ENCODE measurements around the gene USH2A.

USH2A gene

DNA sequence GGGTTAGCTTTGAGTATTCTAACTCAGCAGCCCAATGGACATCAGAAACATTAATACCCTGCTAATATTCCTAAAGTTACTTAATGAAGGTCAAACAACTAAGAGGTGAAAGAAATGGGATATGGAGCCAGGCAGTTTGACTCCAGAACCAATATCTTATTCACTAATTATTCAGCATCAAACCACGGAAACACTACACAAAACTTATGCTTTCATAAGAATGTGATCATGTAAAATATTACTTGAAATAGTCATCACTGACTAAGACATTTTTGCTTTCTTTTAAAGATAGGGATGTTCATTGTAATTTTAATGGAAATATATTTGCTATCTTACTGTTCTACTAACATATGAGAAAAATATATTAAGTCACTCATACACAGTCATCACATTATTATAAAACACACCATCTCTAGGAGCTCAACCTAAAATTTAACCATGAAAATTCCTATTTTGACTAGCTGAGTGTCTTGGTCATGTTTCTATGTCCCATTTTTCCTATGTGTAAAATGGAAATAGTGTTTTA is 615.3 kb downstream of the USH2A start:
- Histone ChIP-seq H3K9ac (ENCODE audit: low read length) (no peak overlapping the region), H3K9me2 (replicated peaks; ENCODE audit: insufficient read depth, low read length) (no peaks in the 10 kb centered on the region), H3K27ac (ENCODE audit: low read length) (no peak overlapping the region), H4K20me1 (ENCODE audit: insufficient read depth, low read length) (no peaks in the 10 kb centered on the region), H3K36me3 (replicated peaks; ENCODE audit: insufficient read depth, low read length) (no peaks in the 10 kb centered on the region), H3F3A (ENCODE audit: insufficient read depth, low read length) (no peaks in the 10 kb centered on the region), H3K4me2 (ENCODE audit: low read depth, low read length) (no peak overlapping the region), H3K9me3 (replicated peaks; ENCODE audit: insufficient read depth, low read length) (no peaks in the 10 kb centered on the region), H3K4me3 (ENCODE audit: low read length) (no peak overlapping the region), H3K4me1 (ENCODE audit: low read length) (no peaks in the 10 kb centered on the region), H2AFZ (ENCODE audit: low read length) (no peak overlapping the region), H3K27me3 (replicated peaks; ENCODE audit: insufficient read depth, low read length) (no peaks in the 10 kb centered on the region), H3K79me2 (ENCODE audit: low read length) (no peaks in the 10 kb centered on the region)
- DNase-seq: no peak
- TF ChIP-seq EZH2 (optimal IDR thresholded peaks at IDR 0.05; ENCODE audit: low read depth, low read length): no peak

DNA sequence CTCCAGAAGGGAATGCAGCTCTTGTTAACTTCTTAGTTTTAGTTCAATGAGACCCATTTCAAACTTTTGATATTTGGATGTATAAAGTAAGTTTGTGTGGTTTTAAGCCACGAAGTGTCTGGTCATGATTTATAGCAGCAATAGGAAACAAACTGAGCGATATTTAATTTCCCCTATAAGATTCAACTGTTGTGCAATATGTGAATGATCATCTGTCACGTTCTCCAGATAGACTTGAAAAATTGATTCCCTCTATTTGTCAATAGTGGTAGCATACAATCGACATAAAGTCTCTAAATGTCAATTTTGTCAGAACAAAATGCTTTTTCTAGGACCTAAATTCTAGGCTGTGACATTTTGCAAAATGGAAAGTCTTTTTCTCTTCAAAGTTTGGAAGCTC is 616.0 kb downstream of the USH2A start:
- H3K36me3 ChIP-seq (replicated peaks; ENCODE audit: insufficient read depth, low read length): no peaks in the 10 kb centered on the region
- DNase-seq: no peak
- H3K4me2 ChIP-seq (ENCODE audit: low read depth, low read length): no peak overlapping the region
- no peaks in the 10 kb centered on the region for H3F3A ChIP-seq (ENCODE audit: insufficient read depth, low read length)
- H3K9me2 ChIP-seq (replicated peaks; ENCODE audit: insufficient read depth, low read length): no peaks in the 10 kb centered on the region
- no peak overlapping the region for H2AFZ ChIP-seq (ENCODE audit: low read length)
- H3K4me1 ChIP-seq (ENCODE audit: low read length): no peaks in the 10 kb centered on the region
- no peaks in the 10 kb centered on the region for H3K9me3 ChIP-seq (replicated peaks; ENCODE audit: insufficient read depth, low read length)
- no peaks in the 10 kb centered on the region for H4K20me1 ChIP-seq (ENCODE audit: insufficient read depth, low read length)
- no peak for TF ChIP-seq EZH2phosphoT487 (IDR thresholded peaks at IDR 0.05; ENCODE audit: low read length)
- no peak for TF ChIP-seq EZH2 (optimal IDR thresholded peaks at IDR 0.05; ENCODE audit: low read depth, low read length)
- TF ChIP-seq, protein P1, sequence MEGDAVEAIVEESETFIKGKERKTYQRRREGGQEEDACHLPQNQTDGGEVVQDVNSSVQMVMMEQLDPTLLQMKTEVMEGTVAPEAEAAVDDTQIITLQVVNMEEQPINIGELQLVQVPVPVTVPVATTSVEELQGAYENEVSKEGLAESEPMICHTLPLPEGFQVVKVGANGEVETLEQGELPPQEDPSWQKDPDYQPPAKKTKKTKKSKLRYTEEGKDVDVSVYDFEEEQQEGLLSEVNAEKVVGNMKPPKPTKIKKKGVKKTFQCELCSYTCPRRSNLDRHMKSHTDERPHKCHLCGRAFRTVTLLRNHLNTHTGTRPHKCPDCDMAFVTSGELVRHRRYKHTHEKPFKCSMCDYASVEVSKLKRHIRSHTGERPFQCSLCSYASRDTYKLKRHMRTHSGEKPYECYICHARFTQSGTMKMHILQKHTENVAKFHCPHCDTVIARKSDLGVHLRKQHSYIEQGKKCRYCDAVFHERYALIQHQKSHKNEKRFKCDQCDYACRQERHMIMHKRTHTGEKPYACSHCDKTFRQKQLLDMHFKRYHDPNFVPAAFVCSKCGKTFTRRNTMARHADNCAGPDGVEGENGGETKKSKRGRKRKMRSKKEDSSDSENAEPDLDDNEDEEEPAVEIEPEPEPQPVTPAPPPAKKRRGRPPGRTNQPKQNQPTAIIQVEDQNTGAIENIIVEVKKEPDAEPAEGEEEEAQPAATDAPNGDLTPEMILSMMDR (IDR thresholded peaks at IDR 0.05; ENCODE audit: low read length): no peak
- no peak overlapping the region for H3K9ac ChIP-seq (ENCODE audit: low read length)
- no peak overlapping the region for H3K27ac ChIP-seq (ENCODE audit: low read length)
- H3K27me3 ChIP-seq (replicated peaks; ENCODE audit: insufficient read depth, low read length): no peaks in the 10 kb centered on the region
- H3K4me3 ChIP-seq (ENCODE audit: low read length): no peak overlapping the region
- H3K79me2 ChIP-seq (ENCODE audit: low read length): no peaks in the 10 kb centered on the region

DNA sequence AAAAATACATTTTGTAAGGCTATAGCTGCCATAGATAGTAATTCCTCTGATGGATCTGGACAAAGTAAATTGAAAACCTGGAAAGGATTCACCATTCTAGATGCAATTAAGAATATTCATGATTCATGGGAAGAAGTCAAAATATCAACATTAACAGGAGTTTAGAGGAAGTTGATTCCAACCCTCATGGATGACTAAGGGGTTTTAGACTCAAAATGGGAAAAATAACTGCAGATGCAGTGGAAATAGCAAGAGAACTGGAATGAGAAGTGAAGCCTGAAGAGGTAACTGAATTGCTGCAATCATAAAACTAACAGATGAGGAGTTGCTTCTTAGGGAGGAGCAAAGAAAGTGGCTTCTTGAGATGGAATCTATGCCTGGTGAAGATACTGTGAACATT is 625.4 kb downstream of the USH2A start:
- Histone ChIP-seq H2AFZ (ENCODE audit: low read length) (no peak overlapping the region), H3K4me2 (ENCODE audit: low read depth, low read length) (no peak overlapping the region), H3K27ac (ENCODE audit: low read length) (no peak overlapping the region), H3F3A (ENCODE audit: insufficient read depth, low read length) (no peaks in the 10 kb centered on the region), H3K4me3 (ENCODE audit: low read length) (no peak overlapping the region), H3K79me2 (ENCODE audit: low read length) (no peaks in the 10 kb centered on the region), H3K9me2 (replicated peaks; ENCODE audit: insufficient read depth, low read length) (no peaks in the 10 kb centered on the region), H3K27me3 (replicated peaks; ENCODE audit: insufficient read depth, low read length) (no peaks in the 10 kb centered on the region), H3K4me1 (ENCODE audit: low read length) (no peaks in the 10 kb centered on the region), H4K20me1 (ENCODE audit: insufficient read depth, low read length) (no peaks in the 10 kb centered on the region), H3K9ac (ENCODE audit: low read length) (no peak overlapping the region), H3K9me3 (replicated peaks; ENCODE audit: insufficient read depth, low read length) (no peaks in the 10 kb centered on the region), H3K36me3 (replicated peaks; ENCODE audit: insufficient read depth, low read length) (no peaks in the 10 kb centered on the region)
- TF ChIP-seq EZH2 (optimal IDR thresholded peaks at IDR 0.05; ENCODE audit: low read depth, low read length) (no peak), EZH2phosphoT487 (IDR thresholded peaks at IDR 0.05; ENCODE audit: low read length) (no peak)
- TF ChIP-seq, protein P1 (IDR thresholded peaks at IDR 0.05; ENCODE audit: low read length): no peak
- DNase-seq: no peak

DNA sequence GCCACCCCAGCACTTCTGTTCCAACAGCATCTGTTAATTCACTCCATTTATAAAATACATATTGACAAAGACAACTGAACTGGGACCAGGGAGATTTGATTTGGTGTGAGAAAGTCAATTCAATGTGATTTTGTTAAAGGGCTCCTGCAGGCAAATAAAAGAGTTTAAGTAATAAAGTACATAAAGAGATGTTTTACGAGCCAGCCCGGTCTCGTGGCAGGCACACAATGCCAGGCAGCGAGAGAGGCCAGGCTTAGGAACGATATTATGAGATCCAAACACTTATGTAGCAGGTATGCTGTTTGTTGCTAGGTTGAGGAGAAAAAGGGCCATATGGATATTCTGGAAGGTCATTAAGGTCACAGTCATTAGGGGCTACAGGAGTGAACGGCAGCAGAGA is 629.1 kb downstream of the USH2A start:
- no peak for TF ChIP-seq EZH2 (optimal IDR thresholded peaks at IDR 0.05; ENCODE audit: low read depth, low read length)
- no peak for TF ChIP-seq EZH2phosphoT487 (IDR thresholded peaks at IDR 0.05; ENCODE audit: low read length)
- DNase-seq: no peak
- Histone ChIP-seq H3K4me2 (ENCODE audit: low read depth, low read length) (no peak overlapping the region), H3K36me3 (replicated peaks; ENCODE audit: insufficient read depth, low read length) (no peaks in the 10 kb centered on the region), H2AFZ (ENCODE audit: low read length) (no peak overlapping the region), H4K20me1 (ENCODE audit: insufficient read depth, low read length) (no peaks in the 10 kb centered on the region), H3K79me2 (ENCODE audit: low read length) (no peaks in the 10 kb centered on the region), H3K4me3 (ENCODE audit: low read length) (no peak overlapping the region), H3K4me1 (ENCODE audit: low read length) (no peaks in the 10 kb centered on the region), H3K9me2 (replicated peaks; ENCODE audit: insufficient read depth, low read length) (no peaks in the 10 kb centered on the region), H3F3A (ENCODE audit: insufficient read depth, low read length) (no peaks in the 10 kb centered on the region), H3K9me3 (replicated peaks; ENCODE audit: insufficient read depth, low read length) (no peaks in the 10 kb centered on the region), H3K27ac (ENCODE audit: low read length) (no peak overlapping the region), H3K27me3 (replicated peaks; ENCODE audit: insufficient read depth, low read length) (no peaks in the 10 kb centered on the region), H3K9ac (ENCODE audit: low read length) (no peak overlapping the region)
